Activated CD4-positive, CD25-positive, alpha-beta regulatory T cell treated with anti-CD3 and anti-CD28 coated beads, Interleukin-2, amount 50 U/mL, for 16 hours (primary cell): ENCODE results near the gene PRG2.
"Not testable (repeated sequence)": the region's sequence is repeated elsewhere in the genome, so short reads cannot be mapped to it uniquely, and the experiment has no call there.

Source experiments
- DNase-seq: peaks from one replicate; pipeline ENCODE4 v3.0.0-alpha.2; 2020; ENCODE audit warnings: low read depth, low spot score

PRG2 gene

DNA sequence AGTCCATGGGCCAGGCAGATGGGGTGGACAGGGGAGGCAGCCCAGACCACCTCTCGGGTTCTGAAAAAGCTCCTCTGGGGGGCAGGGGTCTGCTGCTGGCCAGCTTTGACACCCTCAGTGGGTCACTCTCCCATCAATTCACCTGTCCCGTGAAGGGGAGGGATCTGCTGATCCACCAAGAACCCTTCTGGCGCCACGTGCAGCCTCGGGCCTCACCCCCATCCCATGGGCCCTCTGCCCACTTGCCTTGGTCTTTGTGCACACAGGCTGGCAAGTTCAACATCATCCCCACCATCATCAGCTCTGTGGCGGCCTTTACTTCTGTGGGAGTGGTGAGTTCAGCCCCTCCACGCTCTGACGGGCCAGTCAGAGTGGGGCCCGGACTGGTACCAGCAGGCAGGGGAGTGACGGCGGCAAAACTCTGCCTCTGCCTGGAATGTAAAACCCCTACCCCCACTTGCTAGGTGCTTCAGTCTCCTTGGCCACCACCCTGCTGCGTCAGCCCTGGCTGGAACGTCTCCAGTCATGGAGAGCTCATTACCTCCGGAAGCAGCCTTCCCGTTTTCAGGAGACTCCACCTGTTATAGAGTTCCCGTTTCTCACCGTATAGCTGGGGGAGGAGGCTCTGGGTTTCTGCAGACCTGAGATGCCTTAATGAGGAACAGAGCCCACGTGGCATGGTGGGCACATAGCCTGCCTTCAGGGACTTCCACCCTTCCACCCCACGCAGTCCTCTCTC is 22.2 kb downstream of the PRG2 start:
- DNase-seq = no peak

GRCh38 chr11:57364851-57365660 is 25.4 kb downstream of the PRG2 start:
- DNase-seq = no peak

GRCh38 chr11:57363131-57364080 is 27.0 kb downstream of the PRG2 start:
- DNase-seq = no peak

- DNase-seq = no peak
These were observed 28.5 kb downstream of the PRG2 start for GRCh38 chr11:57361926-57362325.

DNA sequence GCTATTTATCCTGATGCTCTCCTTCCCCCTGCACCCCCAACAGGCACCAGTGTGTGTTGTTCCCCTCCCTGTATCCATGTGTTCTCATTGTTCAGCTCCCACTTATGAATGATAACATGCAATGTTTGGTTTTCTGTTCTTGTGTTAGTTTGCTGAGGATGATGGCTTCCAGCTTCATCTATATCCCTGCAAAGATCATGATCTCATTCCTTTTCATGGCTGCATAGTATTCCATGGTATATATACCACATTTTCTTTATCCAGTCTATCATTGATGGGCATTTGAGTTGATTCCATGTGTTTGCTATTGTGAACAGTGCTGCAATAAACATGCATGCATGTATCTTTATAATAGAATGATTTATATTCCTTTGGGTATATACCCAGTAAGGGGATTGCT is 29.0 kb downstream of the PRG2 start:
- not testable (repeated sequence) for DNase-seq

- no peak for DNase-seq
These were observed 29.5 kb downstream of the PRG2 start for GRCh38 chr11:57360991-57361390.

- no peak for DNase-seq
These were observed 30.4 kb downstream of the PRG2 start for GRCh38 chr11:57359896-57360690.

- no peak for DNase-seq
These were observed 31.1 kb downstream of the PRG2 start for GRCh38 chr11:57359396-57359795.

GRCh38 chr11:57358991-57359390 is 31.5 kb downstream of the PRG2 start:
- no peak for DNase-seq

DNA sequence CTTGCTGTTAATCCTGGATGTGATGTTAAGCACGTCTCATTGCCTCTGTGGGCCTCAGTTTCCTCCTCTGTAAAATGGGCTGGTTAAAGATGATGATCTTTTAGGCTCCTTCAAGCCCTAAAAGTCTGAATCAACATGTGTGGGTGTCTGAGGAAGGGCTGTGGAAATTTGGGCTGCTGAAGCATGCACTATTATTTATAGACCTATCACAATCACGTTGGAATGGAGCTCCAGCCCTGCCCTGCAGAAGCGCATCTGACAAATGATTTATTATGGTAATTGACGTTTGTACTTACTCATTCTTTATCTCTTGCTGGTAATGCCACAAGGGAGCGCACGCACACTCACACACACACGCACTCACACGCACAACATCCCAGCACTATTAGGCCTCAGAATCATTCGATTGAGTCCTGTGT is 31.9 kb downstream of the PRG2 start:
- DNase-seq = no peak

DNA sequence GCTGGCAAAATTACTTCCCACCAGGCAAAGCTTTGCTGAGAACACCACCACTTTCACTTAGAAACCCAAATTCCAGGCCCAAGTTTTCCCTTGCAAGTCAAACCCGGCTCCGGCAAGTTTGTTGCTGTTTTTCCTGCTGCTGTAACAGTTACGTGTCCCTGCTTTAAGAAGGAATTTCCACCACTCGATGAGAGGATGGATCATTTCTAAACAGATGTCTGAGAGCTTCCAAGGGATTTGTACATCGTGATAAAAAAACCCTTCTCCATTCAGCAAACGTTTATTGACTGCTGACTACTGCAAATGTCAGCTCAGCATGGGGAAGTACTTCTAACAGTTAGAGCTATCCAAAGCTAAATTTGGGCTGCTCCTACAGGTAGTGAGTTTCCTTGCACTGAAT is 32.6 kb downstream of the PRG2 start:
- DNase-seq = no peak

- DNase-seq = no peak
These were observed 33.1 kb downstream of the PRG2 start for GRCh38 chr11:57357310-57357709.

GRCh38 chr11:57356268-57356667 is 34.2 kb downstream of the PRG2 start:
- DNase-seq = no peak

- no peak for DNase-seq
These were observed 35.8 kb downstream of the PRG2 start for GRCh38 chr11:57354699-57355098.

GRCh38 chr11:57353852-57354251 is 36.6 kb downstream of the PRG2 start:
- no peak for DNase-seq

GRCh38 chr11:57353446-57353845 is 37.0 kb downstream of the PRG2 start:
- no peak for DNase-seq

DNA sequence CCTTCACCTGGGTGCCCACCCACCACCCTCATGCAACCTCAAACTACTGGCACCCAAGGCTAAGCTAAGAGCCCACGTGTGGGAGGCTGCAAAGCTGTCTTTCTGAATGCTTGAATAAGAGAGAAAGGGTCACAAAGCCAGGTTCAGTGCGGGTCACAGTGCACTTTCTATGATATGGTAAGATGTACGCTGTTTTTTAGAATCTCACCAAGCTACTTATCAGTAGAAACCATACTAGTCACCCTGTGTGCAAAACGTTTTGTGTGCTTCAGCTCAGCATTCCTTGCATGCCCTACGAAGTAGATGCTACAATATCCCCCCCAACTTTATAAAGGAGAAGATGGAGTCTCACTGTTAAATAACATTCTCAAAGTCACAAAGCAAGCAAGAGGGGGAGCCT is 37.4 kb downstream of the PRG2 start:
- no peak for DNase-seq

DNA sequence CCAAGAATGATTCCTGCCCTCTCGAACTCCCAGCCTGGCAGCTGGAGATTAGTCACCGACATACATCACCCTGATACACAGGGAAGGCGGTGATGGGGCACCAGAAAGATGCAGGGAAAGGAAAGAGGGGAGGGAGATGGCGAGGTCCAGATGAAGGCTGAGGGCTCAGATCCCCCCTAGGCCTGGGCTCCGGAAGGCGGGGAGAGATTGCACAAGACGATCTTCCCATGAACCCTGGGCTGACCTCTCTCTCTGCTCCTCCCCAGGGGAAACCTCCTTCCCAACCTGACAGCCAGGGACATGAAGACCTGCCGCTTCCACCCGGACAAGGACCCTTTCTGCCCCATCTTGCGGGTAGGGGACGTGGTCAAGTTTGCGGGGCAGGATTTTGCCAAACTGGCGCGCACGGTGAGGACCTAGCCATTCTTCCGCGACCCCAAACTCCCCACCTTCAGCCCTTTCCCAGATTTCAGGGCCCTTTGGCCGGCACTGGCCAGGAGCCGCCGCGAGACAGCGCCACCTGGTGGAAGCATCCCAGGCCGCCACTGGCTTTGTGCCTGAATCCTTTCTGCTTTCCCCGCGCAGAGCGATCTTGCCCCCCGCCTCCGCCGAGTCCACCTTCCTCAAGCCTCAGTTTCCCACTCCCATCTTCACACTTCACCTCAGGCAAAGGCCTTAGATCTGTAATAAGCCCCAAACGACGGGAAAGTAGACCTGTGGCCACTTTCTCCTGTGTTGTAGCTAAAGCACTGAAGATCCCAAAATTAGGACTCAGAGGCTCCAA is 40.8 kb downstream of the PRG2 start:
- peak; percentile 46 for DNase-seq

- DNase-seq = no peak
These were observed 41.7 kb downstream of the PRG2 start for GRCh38 chr11:57348636-57349313.

DNA sequence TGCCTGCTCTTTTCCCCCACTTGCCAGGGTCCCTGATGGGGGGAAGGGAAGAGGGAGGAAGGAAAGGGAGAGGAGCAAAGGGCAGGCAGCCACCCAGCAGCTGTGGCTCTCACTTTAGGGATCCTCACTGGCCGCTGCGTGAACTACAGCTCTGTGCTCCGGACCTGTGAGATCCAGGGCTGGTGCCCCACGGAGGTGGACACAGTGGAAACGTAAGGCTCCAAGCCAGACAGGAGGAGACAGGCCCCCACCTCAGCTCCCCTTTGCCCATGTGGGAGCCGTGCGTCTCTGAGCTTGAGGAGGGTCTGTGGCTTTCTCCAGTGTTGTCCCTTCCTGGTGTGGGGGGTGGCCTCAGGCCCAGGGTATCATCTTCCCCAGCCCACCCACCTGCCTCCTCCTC is 42.4 kb downstream of the PRG2 start:
- DNase-seq = no peak
